GM21825 (cell line): ENCODE data around the gene CRTAP.
"Not testable (repeated sequence)": the region's sequence is repeated elsewhere in the genome, so short reads cannot be mapped to it uniquely, and the experiment has no call there.

ENCODE experiments used
- ATAC-seq: cut with Tn5 transposase; IDR thresholded peaks from one replicate; pipeline ENCODE4 v1.9.1; 2021; ENCODE audit warnings: mild to moderate bottlenecking, moderate library complexity; ENCODE audit not compliant: unreplicated experiment

CRTAP gene

GRCh38 chr3:33099109-33099645 lies 14.6 kb upstream of the CRTAP start:
- ATAC-seq, result no peak

- ATAC-seq, result no peak
These were observed 14.1 kb upstream of the CRTAP start for GRCh38 chr3:33099701-33100100.

- no peak for ATAC-seq
These were observed 13.6 kb upstream of the CRTAP start for GRCh38 chr3:33100229-33100628.

GRCh38 chr3:33103034-33103433 lies 10.8 kb upstream of the CRTAP start:
- no peak for ATAC-seq

- ATAC-seq, result no peak
These were observed 10.3 kb upstream of the CRTAP start for GRCh38 chr3:33103480-33103879.

GRCh38 chr3:33104803-33105202 lies 9.0 kb upstream of the CRTAP start:
- no peak for ATAC-seq

GRCh38 chr3:33105341-33105948 lies 8.4 kb upstream of the CRTAP start:
- ATAC-seq, result no peak

GRCh38 chr3:33106854-33107253 lies 7.0 kb upstream of the CRTAP start:
- not testable (repeated sequence) for ATAC-seq

GRCh38 chr3:33111581-33111980 lies 2.2 kb upstream of the CRTAP start:
- ATAC-seq, result peak; percentile 29

- no peak for ATAC-seq
These were observed 809 bp downstream of the CRTAP start for GRCh38 chr3:33114622-33115023.

- no peak for ATAC-seq
These were observed 1.4 kb downstream of the CRTAP start for GRCh38 chr3:33115024-33115768.

GRCh38 chr3:33117461-33117860 lies 3.6 kb downstream of the CRTAP start:
- ATAC-seq, result no peak

- ATAC-seq, result no peak
These were observed 6.1 kb downstream of the CRTAP start for GRCh38 chr3:33119891-33120290.

- no peak for ATAC-seq
These were observed 9.2 kb downstream of the CRTAP start for GRCh38 chr3:33122991-33123390.

GRCh38 chr3:33124638-33125037 lies 10.8 kb downstream of the CRTAP start:
- ATAC-seq, result no peak

- ATAC-seq, result no peak
These were observed 12.0 kb downstream of the CRTAP start for GRCh38 chr3:33125840-33126239.

- ATAC-seq, result no peak
These were observed 14.9 kb downstream of the CRTAP start for GRCh38 chr3:33128706-33129105.

- no peak for ATAC-seq
These were observed 16.3 kb downstream of the CRTAP start for GRCh38 chr3:33130144-33130543.

- ATAC-seq, result peak; percentile 74
These were observed 17.7 kb downstream of the CRTAP start for GRCh38 chr3:33131331-33132018.

GRCh38 chr3:33132019-33132360 lies 18.2 kb downstream of the CRTAP start:
- ATAC-seq, result no peak

- ATAC-seq, result no peak
These were observed 20.3 kb downstream of the CRTAP start for GRCh38 chr3:33134026-33134625.

- ATAC-seq, result no peak
These were observed 23.9 kb downstream of the CRTAP start for GRCh38 chr3:33137691-33138090.
